Femur (tissue), 1 donor: ENCODE measurements around the gene UTP3.
A peak's percentile ranks its signal among the peaks of the same experiment; 100 is the strongest.
"Not testable (repeated sequence)": the region's sequence is repeated elsewhere in the genome, so short reads cannot be mapped to it uniquely, and the experiment has no call there.

Experiments
- DNase-seq: peaks from one replicate; pipeline ENCODE4 v3.0.0-alpha.2; 2017

UTP3 gene

DNA sequence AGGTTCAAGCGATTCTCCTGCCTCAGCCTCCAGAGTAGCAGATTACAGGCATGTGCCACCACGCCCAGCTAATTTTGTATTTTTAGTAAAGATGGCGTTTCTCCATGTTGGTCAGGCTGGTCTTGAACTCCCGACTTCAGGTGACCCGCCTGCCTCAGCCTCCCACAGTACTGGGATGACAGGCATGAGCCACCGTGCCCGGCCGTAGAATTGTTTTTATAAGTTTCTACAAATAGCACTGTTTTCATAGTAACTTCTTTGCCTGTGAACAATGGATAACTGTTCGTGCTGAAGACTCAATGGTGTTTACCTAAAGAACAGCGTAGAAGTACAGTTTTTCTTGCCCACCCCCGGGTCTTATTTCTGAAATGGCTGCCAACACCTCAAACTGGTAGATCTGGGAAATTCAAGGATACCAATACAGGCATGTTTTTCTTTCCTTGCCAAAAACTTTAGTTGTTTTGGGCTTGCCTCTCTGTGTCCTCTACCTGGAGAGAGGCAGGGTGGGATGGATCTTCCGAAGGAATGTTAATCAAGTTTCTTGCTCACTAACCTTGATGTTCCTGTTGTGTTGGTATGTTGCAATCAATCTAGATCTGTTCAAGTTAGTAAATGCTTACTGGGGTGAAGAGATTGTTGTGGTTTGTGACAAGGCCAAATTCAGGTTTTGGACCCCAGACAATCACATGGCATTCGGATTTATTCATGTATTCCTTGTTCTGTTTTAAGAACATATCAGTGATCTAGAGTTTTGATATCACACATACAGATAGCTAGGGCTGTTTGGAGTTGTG, 30.7 kb downstream of the UTP3 start:
- no peak for DNase-seq

DNA sequence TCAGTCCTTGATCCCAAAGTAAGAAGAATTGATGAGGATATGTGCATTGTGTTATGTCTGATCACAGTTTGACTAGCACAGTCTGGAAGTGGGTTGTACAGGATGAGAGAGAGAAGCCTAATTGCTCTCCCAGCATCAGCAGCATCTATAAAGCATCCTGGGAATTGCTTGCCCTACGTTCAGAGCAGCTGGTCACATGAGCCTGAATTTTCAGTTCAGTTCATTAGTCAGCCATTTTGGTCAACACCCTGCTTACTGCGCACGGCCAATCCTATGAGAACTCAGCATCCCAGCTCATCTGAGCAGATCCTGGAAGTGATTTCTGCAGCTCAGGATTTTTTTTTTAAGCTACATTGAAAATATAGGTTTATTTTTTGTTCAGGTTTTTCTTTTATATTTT, 33.4 kb downstream of the UTP3 start, which contains the start of gene RUFY3:
Gene RUFY3 (plus strand): TSS at position 218 of the 400 bp plus-strand sequence. CDS start 610 bp downstream, outside the sequence.
- peak; percentile 70 for DNase-seq

DNA sequence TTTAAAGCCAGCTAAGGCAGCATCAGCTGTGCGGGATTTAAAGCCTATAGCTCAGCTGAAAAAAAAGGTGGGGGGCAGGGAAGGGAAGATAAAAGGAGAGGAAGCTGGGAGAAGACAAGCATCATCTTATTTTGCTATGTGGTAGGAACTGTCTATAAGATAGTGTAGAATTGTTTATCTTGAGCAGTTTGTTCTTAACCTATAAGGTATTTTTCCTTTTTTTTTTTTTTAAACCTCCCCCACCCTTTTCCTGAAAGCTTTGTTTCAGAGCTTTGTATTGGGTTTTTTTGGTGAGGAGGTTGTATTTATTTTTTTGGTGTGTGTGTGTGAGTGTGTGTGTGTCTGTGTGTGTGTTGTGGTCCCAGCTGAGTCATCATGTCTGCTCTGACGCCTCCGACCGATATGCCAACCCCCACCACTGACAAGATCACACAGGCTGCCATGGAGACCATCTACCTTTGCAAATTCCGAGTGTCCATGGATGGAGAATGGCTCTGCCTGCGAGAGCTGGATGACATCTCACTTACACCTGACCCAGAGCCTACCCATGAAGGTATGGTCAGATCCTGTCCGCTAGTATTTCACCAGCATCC, 34.0 kb downstream of the UTP3 start:
- DNase-seq = no peak

DNA sequence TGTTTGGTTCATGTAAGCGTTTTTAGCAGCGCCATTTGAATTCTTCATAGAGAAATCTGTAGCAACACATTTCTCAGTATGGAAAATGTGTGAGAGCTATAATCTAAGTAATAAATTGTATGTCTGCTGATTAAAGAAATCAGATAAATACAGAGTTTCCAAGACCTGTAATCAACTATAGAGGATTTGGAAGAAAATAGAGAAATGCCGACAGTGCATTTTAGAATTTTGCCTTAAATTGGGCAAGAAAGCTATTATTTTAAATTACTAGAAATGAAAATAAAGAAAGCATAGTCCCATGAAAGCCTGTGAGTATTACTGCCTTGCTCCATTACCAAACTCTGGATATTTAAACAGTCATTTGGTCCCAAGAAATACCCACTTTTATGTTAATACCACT, 36.1 kb downstream of the UTP3 start:
- no peak for DNase-seq

DNA sequence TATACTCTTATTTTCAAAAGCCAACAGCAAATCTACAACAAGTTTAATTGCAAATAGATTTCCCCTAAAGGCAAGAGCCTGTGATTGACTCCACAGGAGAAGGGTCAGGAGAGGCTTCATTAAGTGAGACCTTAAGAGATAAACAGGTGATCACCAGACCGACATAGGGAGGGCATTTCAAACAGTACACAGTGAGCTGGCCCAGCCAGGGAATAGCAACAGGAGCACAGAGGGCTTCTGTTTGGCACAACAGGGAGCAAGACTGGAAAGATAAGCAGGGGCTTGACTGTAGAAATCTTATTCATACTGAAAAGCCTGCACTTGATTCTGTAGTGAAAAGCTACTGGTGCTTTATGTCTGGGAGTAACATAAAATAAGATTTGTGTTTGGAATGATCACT, 37.3 kb downstream of the UTP3 start:
- DNase-seq = no peak

DNA sequence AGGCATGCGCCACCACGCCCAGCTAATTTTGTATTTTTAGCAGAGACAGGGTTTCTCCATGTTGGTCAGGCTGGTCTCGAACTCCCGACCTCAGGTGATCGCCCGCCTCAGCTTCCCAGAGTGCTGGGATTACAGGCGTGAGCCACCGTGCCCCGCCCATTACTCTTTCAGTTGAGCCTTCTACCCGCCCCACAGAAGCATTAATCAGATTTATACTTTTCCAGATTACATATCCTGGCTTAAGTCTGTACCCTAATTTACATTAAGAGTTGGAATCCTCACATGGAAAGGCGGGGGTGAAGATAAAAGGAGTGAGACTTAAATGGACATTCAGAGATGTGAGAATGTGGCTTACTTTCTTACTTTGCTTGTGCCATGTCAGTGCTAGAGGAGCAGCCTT, 38.2 kb downstream of the UTP3 start:
- not testable (repeated sequence) for DNase-seq

DNA sequence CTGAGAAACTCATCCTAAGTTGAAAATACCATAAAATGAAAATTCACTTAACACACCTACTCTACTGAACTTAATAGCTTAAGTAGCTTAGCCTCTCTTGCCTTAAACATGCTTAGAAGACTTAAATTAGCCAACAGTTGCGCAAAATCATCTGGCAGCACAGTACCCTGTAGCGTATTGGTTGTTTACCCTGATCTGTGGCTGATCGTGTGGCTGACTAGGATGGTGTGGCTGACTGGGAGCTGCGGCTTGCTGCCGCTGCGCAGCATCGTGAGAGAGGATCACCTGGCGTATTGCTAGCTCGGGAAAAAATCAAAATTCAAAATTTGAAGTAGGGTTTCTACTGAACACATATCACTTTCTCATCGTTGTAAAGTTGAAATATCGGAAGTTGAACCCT, 39.8 kb downstream of the UTP3 start:
- no peak for DNase-seq

DNA sequence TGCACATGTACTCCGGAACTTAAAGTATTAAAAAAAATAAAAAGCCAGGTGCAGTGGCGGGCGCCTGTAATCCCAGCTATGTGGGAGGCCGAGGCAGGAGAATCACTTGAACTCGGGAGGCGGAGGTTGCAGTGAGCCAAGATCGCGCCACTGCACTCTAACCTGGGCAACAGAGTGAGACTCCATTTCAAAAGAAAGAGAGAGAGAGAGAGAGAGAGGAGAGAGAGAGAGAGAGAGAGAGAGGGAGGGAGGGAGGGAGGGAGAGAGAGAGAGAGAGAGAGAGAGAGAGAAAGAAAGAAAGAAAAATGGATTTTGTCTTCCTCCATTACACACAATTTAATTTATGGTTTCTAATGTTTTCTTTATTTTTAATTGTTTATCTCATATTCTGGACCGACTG, 44.5 kb downstream of the UTP3 start:
- DNase-seq = not testable (repeated sequence)

DNA sequence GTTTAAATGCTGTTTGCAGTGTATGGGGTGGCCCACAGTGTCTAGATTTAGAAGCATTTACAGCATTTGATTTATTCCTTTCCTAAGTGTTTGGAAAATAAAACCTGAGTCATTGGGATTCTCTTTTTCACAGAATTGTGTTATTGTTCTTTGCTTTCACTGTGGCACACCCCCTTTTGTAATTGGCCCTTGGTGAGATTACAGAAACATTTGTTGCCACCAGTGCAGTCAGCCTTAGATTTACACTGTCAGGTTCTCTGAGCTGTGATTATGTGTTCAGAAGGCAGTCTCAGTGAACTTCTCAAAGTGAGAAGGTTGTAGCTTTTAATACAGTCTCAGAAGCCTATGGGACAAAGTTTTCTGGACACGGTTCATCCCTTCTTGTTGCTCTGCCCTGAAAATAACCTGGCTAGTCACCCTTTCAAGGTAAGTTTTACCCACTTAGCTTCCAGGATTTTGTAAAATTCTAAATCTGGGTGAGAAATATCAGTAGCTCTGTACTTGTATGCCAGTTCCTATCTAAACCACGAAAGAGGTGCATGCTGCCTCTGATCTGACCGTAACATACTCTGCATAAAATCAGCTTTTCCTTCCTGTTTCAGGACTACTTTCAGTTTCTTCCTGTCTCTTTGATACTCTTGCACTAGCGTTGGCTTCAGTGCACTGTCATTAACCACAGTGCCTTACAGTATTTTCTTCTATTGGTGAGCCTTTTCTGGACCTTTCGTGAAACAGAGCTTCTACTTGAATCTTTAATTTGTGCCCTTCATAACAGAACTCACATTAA, 46.0 kb downstream of the UTP3 start:
- no peak for DNase-seq

DNA sequence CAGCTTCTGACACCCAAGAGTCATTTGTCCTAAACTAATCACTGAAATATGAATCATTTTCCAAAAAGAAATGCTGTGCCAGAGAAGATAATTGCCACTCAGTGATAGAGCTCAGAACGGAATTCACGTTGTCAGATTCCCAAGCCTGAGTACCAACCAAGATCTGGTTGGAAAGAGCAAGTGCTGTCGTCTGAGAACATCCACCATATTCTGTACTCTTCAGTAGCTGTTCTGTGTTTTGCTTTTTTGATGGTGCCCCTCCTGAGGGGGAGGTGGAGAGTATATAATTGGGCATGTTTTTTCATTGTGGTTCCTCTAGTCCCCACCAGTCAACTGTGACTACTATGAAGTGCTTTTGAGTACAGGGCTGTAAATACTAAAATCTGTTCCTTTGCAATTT, 46.6 kb downstream of the UTP3 start:
- DNase-seq = no peak

DNA sequence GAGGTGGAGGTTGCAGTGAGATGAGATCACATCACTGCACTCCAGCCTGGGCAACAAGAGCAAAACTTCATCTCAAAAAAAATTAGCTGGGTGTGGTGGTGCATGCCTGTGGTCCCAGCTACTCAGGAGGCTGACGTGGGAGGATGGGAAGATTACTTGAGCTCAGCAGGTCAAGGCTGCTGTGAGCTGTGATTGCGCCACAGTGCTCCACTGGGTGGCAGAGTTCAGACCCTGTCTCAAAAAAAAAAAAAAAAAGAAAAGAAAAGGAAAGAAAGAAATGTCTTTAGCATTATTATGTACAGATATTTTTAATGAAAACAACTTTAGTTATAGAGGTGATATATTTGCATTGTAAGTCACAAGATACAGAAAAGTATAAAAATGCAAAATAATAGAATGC, 47.6 kb downstream of the UTP3 start:
- not testable (repeated sequence) for DNase-seq

DNA sequence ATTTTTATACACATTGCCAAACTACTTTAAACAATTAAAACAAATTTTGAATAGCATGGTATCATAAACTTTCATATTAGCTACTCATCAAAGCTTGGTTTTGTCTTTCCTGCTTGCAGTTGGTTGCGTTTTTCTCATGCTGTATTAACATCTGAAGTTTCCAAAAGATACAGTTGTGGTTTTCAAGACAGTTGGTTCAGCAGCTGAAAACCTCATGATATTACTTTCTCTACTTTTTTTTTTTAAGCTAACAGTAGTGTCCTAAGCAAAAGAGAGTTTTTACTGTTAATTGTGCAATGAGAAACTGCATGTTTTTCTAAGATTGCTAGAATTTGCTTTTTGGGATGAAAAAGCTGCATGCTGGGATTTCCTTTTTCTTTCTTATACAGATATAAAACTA, 48.7 kb downstream of the UTP3 start:
- DNase-seq = no peak

DNA sequence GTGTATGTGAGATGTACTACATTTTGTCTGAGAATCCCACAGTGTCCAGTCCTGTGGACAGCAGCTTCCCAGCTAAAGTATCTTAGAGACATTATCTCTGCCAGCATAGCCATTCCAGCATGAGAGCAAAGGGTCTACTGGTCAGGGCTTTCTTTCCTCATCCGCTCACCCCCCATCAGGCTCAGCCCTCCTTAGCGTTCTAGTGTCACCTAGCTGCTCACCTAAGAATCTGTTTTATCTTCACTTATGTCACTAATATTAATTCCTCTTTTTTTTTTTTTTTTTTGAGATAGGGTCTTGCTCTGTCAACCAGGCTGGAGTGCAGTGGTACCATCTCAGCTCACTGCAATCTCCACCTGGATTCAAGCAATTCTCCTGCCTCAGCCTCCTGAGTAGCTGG, 49.1 kb downstream of the UTP3 start:
- no peak for DNase-seq

DNA sequence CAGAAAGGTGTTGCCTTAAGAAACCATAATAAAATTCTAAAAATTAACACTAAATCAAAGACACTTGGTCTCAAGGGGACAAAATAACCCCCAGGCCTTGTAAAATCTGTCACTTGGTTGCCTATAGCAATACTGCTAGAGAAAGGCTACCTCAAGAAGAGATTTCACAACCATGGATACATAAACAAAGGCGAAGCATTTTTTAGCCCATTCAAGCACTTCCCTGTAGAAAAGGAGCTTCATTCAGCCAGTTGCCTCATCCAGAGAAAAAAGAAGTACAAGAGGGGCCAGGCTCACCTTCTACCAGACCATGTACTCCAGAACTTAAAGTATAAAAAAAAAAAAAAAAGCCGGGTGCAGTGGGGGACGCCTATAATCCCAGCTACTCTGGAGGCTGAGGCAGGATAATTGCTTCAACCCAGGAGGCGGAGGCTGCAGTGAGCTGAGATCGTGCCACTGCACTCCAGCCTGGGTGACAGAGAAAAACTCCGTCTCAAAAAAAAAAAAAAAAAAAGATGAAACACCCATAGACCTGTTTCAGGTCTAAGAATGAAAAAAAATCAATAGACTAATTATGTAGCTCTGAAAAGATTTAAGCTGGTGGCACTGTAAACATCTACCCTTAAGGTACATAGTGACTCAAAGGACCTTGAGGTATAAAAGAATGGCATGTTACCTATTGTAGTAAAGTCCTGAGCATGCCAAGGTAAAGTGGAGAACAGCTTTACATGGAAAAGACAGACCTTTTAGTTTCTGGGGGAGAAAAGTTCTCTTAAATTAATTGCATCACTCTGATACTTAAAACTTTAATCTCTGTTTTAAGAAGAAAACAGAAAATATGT, 51.4 kb downstream of the UTP3 start:
- no peak for DNase-seq
